ENCODE measurements around the gene SLC34A3. TPM values are rescaled to one million over a fixed set of nuclear protein-coding genes. Genes with fewer than 3 reads are reported as not detected.
A peak's percentile ranks its signal among the peaks of the same experiment; 100 is the strongest.

Gene SLC34A3
- total RNA-seq, 1 experiment from 2014 or later, result 0.13 TPM

- TF ChIP-seq ARID4B (CRISPR knock-in tag; IDR thresholded peaks at IDR 0.05; ENCODE audit: borderline replicate concordance), result no peak
- no peak for TF ChIP-seq JAZF1 (CRISPR knock-in tag; IDR thresholded peaks at IDR 0.05)
- no peak for TF ChIP-seq GRHL2 (CRISPR knock-in tag; IDR thresholded peaks at IDR 0.05; ENCODE audit: insufficient replicate concordance, severe bottlenecking)
- TF ChIP-seq GTF2I (CRISPR knock-in tag; conservative IDR thresholded peaks at IDR 0.05), result no peak
- peak; percentile 86 for TF ChIP-seq EMX1 (CRISPR knock-in tag; IDR thresholded peaks at IDR 0.05)
- no peak for TF ChIP-seq MXD4 (CRISPR knock-in tag; IDR thresholded peaks at IDR 0.05; ENCODE audit: borderline replicate concordance)
- no peak for TF ChIP-seq ZNF232 (CRISPR knock-in tag; IDR thresholded peaks at IDR 0.05)
- peak; percentile 40; the same call in 1 of the 2 replicates for TF ChIP-seq ZNF416 (CRISPR knock-in tag; IDR thresholded peaks at IDR 0.05)
- TF ChIP-seq, protein P1, sequence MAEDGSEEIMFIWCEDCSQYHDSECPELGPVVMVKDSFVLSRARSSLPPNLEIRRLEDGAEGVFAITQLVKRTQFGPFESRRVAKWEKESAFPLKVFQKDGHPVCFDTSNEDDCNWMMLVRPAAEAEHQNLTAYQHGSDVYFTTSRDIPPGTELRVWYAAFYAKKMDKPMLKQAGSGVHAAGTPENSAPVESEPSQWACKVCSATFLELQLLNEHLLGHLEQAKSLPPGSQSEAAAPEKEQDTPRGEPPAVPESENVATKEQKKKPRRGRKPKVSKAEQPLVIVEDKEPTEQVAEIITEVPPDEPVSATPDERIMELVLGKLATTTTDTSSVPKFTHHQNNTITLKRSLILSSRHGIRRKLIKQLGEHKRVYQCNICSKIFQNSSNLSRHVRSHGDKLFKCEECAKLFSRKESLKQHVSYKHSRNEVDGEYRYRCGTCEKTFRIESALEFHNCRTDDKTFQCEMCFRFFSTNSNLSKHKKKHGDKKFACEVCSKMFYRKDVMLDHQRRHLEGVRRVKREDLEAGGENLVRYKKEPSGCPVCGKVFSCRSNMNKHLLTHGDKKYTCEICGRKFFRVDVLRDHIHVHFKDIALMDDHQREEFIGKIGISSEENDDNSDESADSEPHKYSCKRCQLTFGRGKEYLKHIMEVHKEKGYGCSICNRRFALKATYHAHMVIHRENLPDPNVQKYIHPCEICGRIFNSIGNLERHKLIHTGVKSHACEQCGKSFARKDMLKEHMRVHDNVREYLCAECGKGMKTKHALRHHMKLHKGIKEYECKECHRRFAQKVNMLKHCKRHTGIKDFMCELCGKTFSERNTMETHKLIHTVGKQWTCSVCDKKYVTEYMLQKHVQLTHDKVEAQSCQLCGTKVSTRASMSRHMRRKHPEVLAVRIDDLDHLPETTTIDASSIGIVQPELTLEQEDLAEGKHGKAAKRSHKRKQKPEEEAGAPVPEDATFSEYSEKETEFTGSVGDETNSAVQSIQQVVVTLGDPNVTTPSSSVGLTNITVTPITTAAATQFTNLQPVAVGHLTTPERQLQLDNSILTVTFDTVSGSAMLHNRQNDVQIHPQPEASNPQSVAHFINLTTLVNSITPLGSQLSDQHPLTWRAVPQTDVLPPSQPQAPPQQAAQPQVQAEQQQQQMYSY (CRISPR knock-in tag; IDR thresholded peaks at IDR 0.05), result 0 out of 2 replicates have a peak, but pooled peaks have one; percentile 14
- TF ChIP-seq, protein P2, sequence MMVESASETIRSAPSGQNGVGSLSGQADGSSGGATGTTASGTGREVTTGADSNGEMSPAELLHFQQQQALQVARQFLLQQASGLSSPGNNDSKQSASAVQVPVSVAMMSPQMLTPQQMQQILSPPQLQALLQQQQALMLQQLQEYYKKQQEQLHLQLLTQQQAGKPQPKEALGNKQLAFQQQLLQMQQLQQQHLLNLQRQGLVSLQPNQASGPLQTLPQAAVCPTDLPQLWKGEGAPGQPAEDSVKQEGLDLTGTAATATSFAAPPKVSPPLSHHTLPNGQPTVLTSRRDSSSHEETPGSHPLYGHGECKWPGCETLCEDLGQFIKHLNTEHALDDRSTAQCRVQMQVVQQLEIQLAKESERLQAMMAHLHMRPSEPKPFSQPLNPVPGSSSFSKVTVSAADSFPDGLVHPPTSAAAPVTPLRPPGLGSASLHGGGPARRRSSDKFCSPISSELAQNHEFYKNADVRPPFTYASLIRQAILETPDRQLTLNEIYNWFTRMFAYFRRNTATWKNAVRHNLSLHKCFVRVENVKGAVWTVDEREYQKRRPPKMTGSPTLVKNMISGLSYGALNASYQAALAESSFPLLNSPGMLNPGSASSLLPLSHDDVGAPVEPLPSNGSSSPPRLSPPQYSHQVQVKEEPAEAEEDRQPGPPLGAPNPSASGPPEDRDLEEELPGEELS (CRISPR knock-in tag; IDR thresholded peaks at IDR 0.05), result no peak
- no peak for TF ChIP-seq NR3C1 (CRISPR knock-in tag; conservative IDR thresholded peaks at IDR 0.05; ENCODE audit: low read depth)
- TF ChIP-seq, protein P3, sequence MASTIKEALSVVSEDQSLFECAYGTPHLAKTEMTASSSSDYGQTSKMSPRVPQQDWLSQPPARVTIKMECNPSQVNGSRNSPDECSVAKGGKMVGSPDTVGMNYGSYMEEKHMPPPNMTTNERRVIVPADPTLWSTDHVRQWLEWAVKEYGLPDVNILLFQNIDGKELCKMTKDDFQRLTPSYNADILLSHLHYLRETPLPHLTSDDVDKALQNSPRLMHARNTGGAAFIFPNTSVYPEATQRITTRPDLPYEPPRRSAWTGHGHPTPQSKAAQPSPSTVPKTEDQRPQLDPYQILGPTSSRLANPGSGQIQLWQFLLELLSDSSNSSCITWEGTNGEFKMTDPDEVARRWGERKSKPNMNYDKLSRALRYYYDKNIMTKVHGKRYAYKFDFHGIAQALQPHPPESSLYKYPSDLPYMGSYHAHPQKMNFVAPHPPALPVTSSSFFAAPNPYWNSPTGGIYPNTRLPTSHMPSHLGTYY (CRISPR knock-in tag; IDR thresholded peaks at IDR 0.05), result 0 out of 2 replicates have a peak, but pooled peaks have one; percentile 53
- TF ChIP-seq ZNF219 (CRISPR knock-in tag; IDR thresholded peaks at IDR 0.05; ENCODE audit: borderline replicate concordance), result no peak
- TF ChIP-seq ZBTB43 (CRISPR knock-in tag; IDR thresholded peaks at IDR 0.05), result 0 out of 2 replicates have a peak, but pooled peaks have one; percentile 47
- TF ChIP-seq ZMAT4 (CRISPR knock-in tag; IDR thresholded peaks at IDR 0.05), result no peak
- no peak for TF ChIP-seq E2F5 (CRISPR knock-in tag; IDR thresholded peaks at IDR 0.05)
- TF ChIP-seq, protein P4, sequence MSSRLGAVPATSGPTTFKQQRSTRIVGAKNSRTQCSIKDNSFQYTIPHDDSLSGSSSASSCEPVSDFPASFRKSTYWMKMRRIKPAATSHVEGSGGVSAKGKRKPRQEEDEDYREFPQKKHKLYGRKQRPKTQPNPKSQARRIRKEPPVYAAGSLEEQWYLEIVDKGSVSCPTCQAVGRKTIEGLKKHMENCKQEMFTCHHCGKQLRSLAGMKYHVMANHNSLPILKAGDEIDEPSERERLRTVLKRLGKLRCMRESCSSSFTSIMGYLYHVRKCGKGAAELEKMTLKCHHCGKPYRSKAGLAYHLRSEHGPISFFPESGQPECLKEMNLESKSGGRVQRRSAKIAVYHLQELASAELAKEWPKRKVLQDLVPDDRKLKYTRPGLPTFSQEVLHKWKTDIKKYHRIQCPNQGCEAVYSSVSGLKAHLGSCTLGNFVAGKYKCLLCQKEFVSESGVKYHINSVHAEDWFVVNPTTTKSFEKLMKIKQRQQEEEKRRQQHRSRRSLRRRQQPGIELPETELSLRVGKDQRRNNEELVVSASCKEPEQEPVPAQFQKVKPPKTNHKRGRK (CRISPR knock-in tag; IDR thresholded peaks at IDR 0.05; ENCODE audit: borderline replicate concordance), result no peak
- TF ChIP-seq RELA (CRISPR knock-in tag; IDR thresholded peaks at IDR 0.05; ENCODE audit: borderline replicate concordance), result no peak
- TF ChIP-seq HMGA2 (CRISPR knock-in tag; IDR thresholded peaks at IDR 0.05), result no peak
- TF ChIP-seq NFATC4 (CRISPR knock-in tag; IDR thresholded peaks at IDR 0.05), result 0 out of 2 replicates have a peak, but pooled peaks have one; percentile 53
These were observed 13.2 kb downstream of the SLC34A3 start (continued) for GRCh38 chr9:137243626-137244485.

Data from WTC11 (cell line).